T follicular helper cell (primary cell): ENCODE results near the gene ZNF768.
"Not testable (repeated sequence)": the region's sequence is repeated elsewhere in the genome, so short reads cannot be mapped to it uniquely, and the experiment has no call there.

Experiments
- DNase-seq: peaks from one replicate; pipeline ENCODE4 v3.0.0-alpha.2; 2020; ENCODE audit warnings: low read depth

ZNF768 gene

DNA sequence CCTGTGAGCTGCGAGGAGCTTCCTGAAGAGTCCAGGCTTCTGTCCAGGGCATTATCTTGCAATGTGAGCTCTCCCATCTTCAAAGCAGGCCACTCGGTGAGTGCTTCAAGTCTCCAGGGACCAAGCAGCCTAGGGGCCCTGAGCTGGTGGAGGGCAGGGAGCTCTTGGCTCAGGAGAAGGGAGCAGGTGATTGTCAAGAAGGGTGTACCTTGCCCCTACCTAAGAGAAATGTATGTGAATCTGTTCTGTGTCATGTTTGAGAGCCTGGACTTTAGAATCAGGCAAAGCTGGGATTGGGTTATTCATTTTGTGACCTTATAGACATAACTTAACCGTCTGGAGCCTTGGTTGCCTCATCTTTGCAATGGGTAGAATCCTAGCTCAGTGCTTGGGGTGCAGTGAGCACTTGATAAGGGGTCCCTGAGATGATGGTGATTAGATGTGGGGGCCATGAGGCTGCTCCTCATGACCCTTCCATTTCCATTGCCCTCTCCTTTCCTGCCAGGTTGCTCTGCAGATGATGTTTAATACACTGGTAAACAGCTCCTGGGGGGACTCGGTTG, 15.9 kb downstream of the ZNF768 start:
- DNase-seq = no peak

DNA sequence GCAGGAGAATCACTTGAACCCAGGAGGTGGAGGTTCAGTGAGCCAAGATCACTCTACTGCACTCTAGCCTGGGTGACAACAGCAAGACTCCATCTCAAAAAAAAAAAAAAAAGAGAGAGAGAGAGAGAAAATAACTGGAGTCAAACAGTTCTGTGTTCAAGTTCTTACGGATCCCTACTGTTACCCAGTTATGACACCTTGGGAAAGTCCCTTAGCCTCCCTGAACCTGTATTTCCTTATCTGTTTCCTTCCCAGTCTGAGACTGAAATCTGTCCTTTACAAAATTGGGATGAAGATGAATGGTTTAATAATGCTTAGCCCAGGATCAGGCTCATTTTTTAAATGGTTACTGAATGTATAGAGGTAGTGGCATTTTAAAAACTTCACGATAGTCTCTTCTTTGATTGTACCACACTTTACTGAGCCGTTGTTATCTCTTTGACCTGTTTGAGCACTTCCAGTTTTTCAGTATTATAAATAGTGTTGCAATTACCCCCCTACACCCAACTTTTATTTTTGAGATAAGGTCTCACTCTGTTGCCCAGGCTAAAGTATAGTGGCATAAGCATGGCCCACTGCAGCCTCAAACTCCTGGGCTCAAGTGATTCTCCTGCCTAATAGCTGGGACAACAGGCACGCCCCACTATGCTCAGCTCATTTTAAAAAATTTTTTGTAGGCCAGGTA, 17.1 kb downstream of the ZNF768 start:
- DNase-seq = no peak

GRCh38 chr16:30503403-30504296, 22.7 kb downstream of the ZNF768 start:
- DNase-seq = no peak

GRCh38 chr16:30499284-30499683, 27.1 kb downstream of the ZNF768 start:
- no peak for DNase-seq

DNA sequence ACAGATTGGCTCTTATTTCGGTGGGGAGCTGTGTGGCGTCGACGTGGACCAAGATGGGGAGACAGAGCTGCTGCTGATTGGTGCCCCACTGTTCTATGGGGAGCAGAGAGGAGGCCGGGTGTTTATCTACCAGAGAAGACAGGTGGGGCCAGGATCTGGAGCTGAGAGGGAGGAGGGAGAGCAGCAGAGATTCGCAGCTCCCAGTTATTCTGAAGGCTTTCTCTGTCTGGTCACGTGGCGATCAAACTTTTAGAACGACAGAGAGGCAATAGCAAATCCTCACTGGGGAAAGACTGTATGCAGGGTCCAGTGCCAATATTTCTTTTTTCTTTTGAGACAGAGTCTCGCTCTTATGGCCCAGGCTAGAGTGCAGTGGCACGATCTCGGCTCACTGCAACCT, 31.7 kb downstream of the ZNF768 start:
- no peak for DNase-seq

GRCh38 chr16:30493941-30494488, 32.4 kb downstream of the ZNF768 start:
- no peak for DNase-seq

DNA sequence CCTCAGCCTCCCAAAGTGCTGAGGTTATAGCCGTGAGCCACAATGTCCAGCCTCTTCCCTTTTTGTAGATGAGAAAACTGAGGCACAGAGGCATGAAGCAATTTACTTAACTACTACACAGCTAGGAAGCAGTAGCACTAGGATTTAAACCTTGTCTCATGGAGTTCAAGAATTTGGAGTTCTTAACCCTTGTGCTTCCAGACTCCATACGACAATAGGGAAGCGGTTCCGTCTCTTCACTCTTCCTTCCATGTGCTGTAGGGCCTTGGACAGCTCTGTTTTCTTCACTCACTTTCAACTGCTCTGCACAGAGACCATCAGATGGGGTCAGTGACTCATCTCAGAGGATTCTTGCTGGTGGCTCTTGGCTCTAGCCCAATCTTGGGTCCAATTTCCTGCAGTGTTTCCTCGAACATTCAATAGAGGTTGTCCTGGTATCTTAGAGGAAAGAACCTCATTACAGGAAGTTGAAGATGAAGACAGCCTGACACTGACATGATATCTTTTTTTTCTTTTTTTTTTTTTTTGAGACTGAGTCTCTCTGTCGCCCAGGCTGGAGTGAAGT, 34.5 kb downstream of the ZNF768 start:
- no peak for DNase-seq

- no peak for DNase-seq
Measured at GRCh38 chr16:30491229-30491628, 35.1 kb downstream of the ZNF768 start.

DNA sequence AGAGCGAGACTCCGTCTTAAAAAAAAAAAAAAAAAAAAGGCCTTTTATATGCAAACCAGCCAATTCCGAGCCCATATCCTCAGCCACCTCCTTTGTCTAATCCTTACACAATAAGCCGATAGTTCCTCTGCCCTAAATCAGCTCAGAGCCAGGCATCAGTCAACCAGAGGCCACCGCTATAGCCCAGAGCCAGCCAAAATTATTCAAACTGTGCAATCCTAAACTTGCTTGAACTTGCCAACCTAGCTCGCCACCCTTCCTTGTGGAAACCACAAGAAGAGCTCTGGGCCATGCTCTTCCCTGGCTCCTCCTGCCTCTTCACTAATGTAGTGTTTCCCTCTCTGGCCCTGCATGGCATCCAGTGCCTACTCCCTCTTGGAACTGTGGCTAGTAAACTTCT, 36.2 kb downstream of the ZNF768 start:
- no peak for DNase-seq

GRCh38 chr16:30488764-30489605, 37.4 kb downstream of the ZNF768 start:
- no peak for DNase-seq

DNA sequence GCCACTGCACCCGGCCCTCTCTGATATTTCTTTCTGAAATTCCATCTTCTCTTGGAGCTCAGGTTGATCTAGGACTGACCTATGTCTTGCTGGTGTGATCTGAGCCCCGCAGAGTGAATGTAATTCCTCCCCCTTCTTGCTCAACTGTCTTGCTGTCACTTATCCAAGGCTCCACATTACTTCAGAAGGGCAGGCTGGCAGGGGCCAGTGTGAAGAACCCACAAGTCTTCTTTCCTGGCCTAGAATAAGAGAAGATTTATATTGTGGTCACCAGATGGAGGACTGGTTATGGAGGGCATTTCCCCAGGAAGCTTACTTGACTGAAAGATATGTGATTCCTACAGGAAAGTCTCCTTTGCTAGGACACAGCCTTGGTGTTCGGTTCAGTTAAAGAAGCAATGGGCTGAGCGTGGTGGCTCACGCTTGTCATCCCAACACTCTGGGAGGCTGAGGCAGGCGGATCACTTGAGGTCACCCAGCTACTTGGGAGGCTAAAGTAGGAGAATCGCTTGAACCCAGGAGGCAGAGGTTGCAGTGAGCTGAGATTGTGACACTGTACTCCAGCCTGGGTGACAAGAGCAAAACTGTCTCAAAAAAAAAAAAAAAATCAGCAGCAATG, 40.4 kb downstream of the ZNF768 start:
- DNase-seq = no peak

GRCh38 chr16:30484887-30485286, 41.5 kb downstream of the ZNF768 start:
- no peak for DNase-seq

GRCh38 chr16:30482366-30482765, 44.0 kb downstream of the ZNF768 start:
- no peak for DNase-seq

DNA sequence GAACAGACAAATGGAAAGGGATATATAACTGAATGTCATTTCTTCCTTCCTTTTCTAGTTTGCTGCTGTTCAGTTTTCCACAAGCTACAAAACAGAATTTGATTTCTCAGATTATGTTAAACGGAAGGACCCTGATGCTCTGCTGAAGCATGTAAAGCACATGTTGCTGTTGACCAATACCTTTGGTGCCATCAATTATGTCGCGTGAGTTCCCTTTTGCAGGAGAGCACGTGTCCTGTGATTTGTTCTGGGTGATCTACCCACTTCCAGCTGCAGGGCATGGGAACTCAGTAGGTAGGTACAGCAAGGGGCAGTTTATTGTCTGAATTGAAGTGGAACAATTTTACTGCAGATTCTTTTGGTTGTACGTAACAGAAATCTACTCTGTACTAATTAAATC, 45.0 kb downstream of the ZNF768 start:
- DNase-seq = no peak

DNA sequence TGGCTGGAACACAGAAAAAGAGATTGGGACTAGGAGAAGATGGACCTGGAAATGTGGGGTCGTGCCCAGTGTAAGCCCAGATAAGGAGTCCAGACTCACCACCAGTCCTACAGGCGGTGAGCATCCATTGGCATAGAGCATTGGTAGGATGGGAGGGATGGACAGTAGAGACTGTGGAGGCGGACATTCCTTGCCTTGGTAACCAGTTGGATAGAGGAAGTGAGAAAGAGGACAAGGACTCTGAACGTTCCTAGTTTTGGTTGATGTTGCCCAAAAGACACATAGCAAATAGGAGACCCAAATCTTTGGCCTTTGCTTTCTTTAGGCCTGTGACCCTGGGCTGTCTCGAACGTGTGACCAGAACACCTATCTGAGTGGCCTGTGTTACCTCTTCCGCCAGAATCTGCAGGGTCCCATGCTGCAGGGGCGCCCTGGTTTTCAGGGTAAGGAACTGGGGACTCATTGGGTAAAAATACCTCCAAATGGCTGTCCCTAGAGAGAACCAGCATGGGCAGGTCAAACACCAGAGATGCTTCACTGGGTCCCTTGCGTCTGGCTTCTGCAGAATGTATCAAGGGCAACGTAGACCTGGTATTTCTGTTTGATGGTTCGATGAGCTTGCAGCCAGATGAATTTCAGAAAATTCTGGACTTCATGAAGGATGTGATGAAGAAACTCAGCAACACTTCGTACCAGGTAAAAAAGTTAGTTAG, 47.4 kb downstream of the ZNF768 start:
- DNase-seq = no peak

- not testable (repeated sequence) for DNase-seq
Measured at GRCh38 chr16:30477773-30478172, 48.6 kb downstream of the ZNF768 start.

DNA sequence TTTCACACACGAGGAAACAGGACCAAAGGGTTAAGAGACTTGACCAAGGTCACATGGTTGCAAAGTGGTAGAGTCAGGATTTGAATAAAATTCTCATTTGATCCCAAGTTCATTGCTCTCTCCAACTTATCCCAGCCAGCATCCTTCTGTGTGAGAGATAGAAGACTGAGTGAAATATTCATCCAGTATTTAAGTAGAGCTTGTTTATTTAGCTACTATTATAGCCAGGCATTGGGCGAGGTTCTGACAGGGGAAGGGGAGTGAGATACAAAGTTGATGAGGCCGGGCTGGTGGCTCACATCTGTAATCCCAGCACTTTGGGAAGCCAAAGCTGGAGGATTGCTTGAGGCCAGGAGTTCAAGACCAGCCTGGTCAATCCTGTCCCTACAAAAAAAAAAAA, 49.4 kb downstream of the ZNF768 start:
- DNase-seq = no peak

DNA sequence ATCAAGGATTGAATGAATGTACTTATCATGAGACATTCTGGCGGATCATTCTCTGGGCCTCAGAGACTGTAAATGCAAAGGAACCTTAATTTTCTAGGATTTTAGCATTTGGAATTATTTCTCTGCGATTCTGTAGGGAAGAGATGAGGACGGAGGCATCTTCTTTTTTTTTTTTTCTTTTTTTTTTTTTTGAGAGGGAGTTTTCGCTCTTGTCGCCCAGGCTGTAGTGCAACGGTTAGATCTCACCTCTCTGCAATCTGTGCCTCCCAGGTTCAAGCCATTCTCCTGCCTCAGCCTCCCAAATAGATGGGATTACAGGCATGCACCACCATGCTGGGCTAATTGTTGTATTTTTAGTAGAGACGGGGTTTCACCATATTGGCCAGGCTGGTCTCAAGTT, 51.7 kb downstream of the ZNF768 start:
- DNase-seq = no peak

GRCh38 chr16:30474074-30474452, 52.3 kb downstream of the ZNF768 start:
- DNase-seq = no peak
